H1 (cell line): ENCODE measurements around the gene UBE2H. TPM values are rescaled to one million over a fixed set of nuclear protein-coding genes. Genes with fewer than 3 reads are reported as not detected.

Experiments used
- ATF3 ChIP-seq: IDR thresholded peaks from 2 replicates; pipeline ENCODE4 v1.6.1; 2011; ENCODE audit warnings: low read depth, mild to moderate bottlenecking, low read length; ENCODE audit not compliant: insufficient read depth
- CBX5 ChIP-seq: fragments of 300-800, 300-1000 bp; sonication (generic); IDR thresholded peaks from 2 replicates; pipeline ENCODE4 v1.7.1; 2016; ENCODE audit warnings: antibody characterized with exemption, low read length, low read depth
- EGR1 ChIP-seq: IDR thresholded peaks from 2 replicates; pipeline ENCODE4 v1.6.1; 2011; ENCODE audit warnings: low read depth, low read length, borderline replicate concordance
- MAX ChIP-seq: IDR thresholded peaks from 2 replicates; pipeline ENCODE4 v1.6.1; 2012; ENCODE audit warnings: inconsistent platforms
- NANOG ChIP-seq: IDR thresholded peaks from 2 replicates; pipeline ENCODE4 v1.6.1; 2011; ENCODE audit warnings: low read length, low read depth, mild to moderate bottlenecking, inconsistent platforms; ENCODE audit not compliant: insufficient read depth, poor library complexity, severe bottlenecking
- PHF8 ChIP-seq: fragments of 200-600 bp; sonication (generic); conservative IDR thresholded peaks from 2 replicates; pipeline ENCODE4 v1.7.1; 2012; ENCODE audit warnings: low read depth, mild to moderate bottlenecking, inconsistent platforms, low read length, moderate library complexity
- POLR2AphosphoS5 ChIP-seq: IDR thresholded peaks from 2 replicates; pipeline ENCODE4 v1.6.1; 2011; ENCODE audit warnings: low read depth, low read length
- RXRA ChIP-seq: IDR thresholded peaks from 2 replicates; pipeline ENCODE4 v1.6.1; 2011; ENCODE audit warnings: low read depth, mild to moderate bottlenecking, low read length, moderate library complexity; ENCODE audit not compliant: insufficient read depth
- SP4 ChIP-seq: IDR thresholded peaks from 2 replicates; pipeline ENCODE4 v1.6.1; 2012; ENCODE audit warnings: low read length, inconsistent platforms
- polyA plus RNA-seq, 7 experiments: library from polyadenylated mRNA; depleted of rRNA in 3 of 7; stranded (reverse) in 5 of 7; unstranded in 2 of 7; fragments of >200 nt in 5 of 7; fragments of 200-250 nt in 2 of 7; gene quantifications; 1 replicate in 5 of 7; 2 replicates in 1 of 7; 4 replicates in 1 of 7; pipeline versions ENCODE4 v1.2.1 to v1.2.3, GENCODE V29; 2011 to 2013; ENCODE audit warnings: missing spikeins in 2 of 7, mixed read lengths in 2 of 7
- total RNA-seq: library from RNA; stranded (reverse); fragmentation: NEBNext Ultra II Directional; extraction: Animal tissue kit (Norgen Biotek cat#: 25700); gene quantifications from 2 replicates; pipeline ENCODE4 v1.2.1, GENCODE V29; 2021

Gene UBE2H
- total and polyA plus RNA-seq, 2 of the 8 experiments (the other 6 are each of a cell fraction or from before 2014, with no cell fraction given): 30.6 to 62.2 TPM

GRCh38 chr7:129907122-129907736, 45.5 kb downstream of the UBE2H start (continued):
- TF ChIP-seq RXRA: no peak
- TF ChIP-seq EGR1: no peak
- no peak for TF ChIP-seq SP4
- TF ChIP-seq CBX5: no peak
- TF ChIP-seq ATF3: no peak
- no peak for TF ChIP-seq MAX
- TF ChIP-seq NANOG: no peak
- no peak for TF ChIP-seq PHF8
- no peak for TF ChIP-seq POLR2AphosphoS5
- TF ChIP-seq, all 59 proteins: peak for 0
